Epithelial cell of esophagus (primary cell): ENCODE results near the gene CEBPA.

Source experiments
- DNase-seq: peaks from one replicate; pipeline ENCODE4 v3.0.0; 2010; ENCODE audit warnings: low read depth
- H3K4me3 ChIP-seq: 2 replicates; pipeline ENCODE4 v1.5.1; 2011; ENCODE audit warnings: mild to moderate bottlenecking, low read length, control low read depth
- TF ChIP-seq, protein P1 (sequence below): IDR thresholded peaks from 2 replicates; pipeline ENCODE4 v1.5.1; 2011; ENCODE audit warnings: low read depth, mild to moderate bottlenecking, low read length, control low read depth, inconsistent platforms; ENCODE audit not compliant: insufficient read depth; ENCODE audit errors: missing control alignments

Gene CEBPA

DNA sequence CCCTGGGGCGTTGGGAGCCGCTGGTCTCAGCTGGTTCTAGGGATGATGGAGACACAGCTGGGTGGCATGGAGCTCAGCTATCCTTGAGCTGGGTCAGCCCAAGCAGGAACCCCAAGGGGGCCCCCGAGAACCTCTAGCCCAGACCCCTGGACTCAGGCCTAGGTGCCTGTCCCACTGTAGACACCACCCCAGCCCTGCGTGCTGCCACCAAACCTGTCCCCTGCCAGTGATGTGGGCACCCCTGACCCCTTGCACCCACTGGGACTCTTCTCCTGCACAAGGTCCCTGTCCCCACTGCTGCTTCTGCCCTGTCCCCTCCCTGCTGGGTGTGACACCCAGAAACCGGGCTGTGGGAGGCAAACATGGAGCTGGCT is 26.8 kb downstream of the CEBPA start:
- no peak for DNase-seq
- TF ChIP-seq, protein P1, sequence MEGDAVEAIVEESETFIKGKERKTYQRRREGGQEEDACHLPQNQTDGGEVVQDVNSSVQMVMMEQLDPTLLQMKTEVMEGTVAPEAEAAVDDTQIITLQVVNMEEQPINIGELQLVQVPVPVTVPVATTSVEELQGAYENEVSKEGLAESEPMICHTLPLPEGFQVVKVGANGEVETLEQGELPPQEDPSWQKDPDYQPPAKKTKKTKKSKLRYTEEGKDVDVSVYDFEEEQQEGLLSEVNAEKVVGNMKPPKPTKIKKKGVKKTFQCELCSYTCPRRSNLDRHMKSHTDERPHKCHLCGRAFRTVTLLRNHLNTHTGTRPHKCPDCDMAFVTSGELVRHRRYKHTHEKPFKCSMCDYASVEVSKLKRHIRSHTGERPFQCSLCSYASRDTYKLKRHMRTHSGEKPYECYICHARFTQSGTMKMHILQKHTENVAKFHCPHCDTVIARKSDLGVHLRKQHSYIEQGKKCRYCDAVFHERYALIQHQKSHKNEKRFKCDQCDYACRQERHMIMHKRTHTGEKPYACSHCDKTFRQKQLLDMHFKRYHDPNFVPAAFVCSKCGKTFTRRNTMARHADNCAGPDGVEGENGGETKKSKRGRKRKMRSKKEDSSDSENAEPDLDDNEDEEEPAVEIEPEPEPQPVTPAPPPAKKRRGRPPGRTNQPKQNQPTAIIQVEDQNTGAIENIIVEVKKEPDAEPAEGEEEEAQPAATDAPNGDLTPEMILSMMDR: no peak
- no peak overlapping the region for H3K4me3 ChIP-seq

DNA sequence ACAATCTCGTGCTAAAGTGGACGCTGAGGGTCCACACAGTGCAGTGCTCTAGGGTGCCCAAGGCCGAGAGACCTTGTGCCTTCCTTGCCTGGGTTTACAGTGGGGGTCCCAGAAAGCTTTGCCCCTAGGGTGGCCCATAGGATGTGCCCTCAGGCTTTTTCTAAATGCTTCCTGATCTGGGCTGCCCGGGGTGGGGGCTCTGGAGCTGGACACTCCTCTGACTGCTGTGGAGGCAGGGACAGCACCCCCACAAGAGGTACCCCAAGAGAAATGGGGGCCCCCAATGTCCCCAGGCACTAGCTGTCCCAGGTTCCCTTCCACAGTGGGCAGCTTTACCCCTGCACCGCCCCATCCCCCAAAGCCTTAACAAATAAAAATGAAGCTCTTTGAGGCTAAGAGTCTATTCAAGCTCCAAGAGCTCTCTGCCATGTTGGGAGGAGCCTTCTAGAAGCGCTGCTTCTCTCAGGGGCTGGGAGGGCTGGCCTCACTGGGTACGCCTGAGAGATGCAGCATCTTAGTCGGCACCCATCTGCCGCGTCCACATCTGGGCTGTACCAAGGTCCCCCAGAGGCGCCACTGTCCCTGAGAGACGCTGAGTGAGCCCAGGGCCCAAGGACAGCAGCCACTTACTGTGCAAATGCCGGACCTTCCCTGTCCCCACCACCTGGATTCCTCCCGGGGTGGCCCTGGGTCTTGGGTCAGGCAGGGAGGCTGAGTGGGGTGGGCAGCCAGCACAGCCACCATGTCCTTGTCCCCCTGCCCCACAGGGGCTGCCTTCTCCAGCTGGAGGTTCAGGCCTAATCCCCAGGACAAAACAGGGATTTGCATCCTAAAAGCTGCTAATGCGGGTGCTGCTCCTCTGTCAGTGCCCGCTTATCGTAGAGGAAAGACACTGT is 27.4 kb downstream of the CEBPA start:
- no peak overlapping the region for H3K4me3 ChIP-seq
- TF ChIP-seq, protein P1: no peak
- no peak for DNase-seq

DNA sequence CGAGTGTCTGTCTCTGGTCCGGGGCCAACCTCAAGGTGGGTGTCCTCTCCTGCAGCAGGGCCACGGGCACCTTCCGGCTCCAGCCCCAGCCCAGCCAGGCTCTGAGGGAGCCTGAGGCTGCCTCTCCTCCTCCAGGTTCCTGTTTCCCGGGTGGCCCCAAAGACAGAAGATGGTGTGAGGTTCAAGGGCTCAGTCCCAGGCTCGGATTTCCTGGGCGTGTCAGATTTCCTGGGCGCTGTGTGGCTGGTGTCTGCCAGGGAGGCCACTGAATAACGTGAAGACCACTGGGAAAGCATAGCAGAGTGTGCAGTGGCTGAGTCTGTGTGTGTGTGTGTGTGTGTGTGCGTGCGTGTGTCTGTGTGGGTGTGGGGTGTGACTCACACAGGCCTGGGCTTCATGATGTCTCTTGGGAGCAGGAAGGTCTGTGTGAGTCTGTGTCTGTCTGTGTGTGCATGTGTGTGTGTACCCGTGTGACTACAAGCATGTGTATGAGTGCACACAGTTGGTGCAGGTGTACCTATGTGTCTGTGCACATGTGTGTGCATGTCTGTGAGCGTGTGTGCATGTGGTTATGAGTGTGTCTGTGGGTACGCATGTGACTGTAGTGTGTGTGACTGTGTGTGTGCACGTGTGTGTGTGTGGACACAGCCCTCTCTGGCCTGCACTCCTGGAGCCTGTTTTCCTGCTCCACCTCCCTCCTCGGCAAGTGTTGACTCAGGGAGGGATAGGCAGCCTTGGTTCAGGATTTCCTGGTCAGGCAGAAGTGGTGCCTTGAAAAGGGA is 28.3 kb downstream of the CEBPA start:
- TF ChIP-seq, protein P1: no peak
- DNase-seq: peak; percentile 85
- no peak overlapping the region for H3K4me3 ChIP-seq

DNA sequence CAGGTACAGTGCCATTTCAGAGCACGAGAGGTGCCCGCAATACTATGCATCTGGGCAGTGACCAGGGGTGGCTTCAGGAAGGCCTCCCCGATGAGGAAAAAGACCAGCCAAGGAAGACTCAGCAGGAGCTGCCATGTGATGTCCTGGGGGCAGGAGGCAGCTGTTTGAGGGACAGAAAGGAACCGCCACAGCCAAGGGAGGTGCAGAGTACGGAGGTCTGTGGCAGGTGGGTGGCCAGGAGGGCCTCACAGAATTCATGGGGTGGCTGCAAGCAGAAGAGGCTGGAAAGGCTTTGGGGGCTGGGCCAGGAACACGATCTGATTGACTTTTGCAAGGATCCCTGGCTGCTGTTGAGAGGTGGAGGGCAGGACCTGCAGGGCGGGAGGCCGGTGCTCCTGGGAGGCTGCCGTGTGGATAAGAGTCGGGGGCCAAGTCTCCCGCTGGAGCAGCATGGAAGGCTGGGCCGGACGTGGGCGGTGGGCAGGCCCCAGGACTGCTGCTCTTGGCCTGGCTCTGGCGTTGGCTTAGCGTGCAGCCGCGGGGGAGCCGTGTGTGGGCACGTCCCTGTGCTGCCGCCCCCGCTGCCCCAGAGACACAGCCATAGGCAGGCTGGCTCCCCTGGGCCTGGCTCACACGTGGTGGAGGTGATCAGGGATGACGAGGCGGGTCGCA is 29.1 kb downstream of the CEBPA start:
- TF ChIP-seq, protein P1: no peak
- no peak overlapping the region for H3K4me3 ChIP-seq
- DNase-seq: peak; percentile 62

DNA sequence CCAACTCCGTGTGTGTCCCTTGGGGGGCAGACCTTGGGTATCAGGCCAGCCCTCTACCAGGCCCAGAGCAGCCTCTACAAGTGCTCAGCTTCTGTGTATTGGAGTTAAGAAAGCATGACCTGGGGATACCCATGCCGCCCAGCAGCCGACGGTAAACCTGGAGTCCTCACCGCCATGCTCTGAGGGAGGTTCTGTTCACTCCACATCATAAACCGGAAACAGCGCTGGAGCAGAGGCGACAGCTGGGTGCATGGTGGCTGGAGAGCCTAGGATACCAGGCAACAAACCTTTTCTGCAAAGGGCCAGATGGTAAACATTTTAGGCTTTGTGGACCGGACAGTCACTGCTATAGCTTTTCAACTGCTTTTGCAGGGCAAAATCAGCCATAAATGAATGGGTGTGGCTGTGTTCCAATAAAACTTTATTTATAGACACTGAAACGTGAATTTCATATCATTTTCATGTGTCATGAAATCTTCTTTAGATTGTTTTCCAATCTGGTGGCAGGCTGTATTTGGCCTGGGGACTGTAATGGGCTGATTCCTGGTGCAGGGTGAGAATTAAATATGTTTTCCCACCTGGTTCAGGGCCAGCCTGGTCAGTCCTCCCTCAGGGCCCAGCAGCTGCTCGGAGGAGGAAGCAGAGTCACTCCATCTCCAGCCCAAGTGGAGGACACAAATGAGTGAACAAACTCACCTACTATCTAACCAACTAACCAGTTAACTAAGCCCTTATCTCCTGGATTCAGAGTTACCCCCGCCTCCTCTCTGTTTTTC is 30.9 kb downstream of the CEBPA start:
- TF ChIP-seq, protein P1: no peak
- DNase-seq: no peak
- H3K4me3 ChIP-seq: no peak overlapping the region

DNA sequence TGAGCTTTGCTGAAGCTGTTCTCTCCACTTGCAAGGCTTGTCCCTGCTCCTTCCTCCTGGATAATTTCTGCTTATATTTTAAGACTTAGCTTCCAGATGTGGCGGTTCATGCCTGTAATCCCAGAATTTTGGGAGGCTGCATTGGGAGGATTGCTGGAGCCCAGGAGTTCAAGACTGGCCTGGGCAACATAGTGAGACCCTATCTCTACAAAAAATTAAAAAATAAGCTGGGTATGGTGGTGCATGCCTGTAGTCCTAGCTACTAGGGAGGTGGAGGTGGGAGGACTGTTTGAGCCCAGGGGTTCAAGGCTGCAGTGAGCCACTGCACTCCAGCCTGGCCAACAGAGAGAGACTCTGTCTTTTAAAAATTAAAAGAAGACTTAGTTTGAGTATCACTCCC is 31.6 kb downstream of the CEBPA start:
- DNase-seq: no peak
- TF ChIP-seq, protein P1: no peak
- H3K4me3 ChIP-seq: no peak overlapping the region
